H1 (cell line): ENCODE results near the gene CD34. TPM values are rescaled to one million over a fixed set of nuclear protein-coding genes. Genes with fewer than 3 reads are reported as not detected.

Experiments
- CTCF ChIA-PET: fragments of 300-600 bp; sonication (Branson Sonifier 250); formaldehyde crosslinking; loops from one replicate; lab custom pipeline; 2021; ENCODE audit not compliant: partially characterized antibody; lab: Charles Lee
- POLR2A ChIA-PET: fragments of 300-600 bp; sonication (Branson Sonifier 250); formaldehyde crosslinking; loops from one replicate; lab custom pipeline; 2021; ENCODE audit warnings: inconsistent platforms; ENCODE audit not compliant: partially characterized antibody; lab: Charles Lee
- DNase-seq, 2 experiments: peaks; one replicate each; pipeline versions ENCODE4 v3.0.0 to v3.0.0-alpha.2; 2010 to 2022; ENCODE audit warnings: low spot score in 2 of 2, low read depth in 1 of 2, mixed read lengths in 1 of 2
- FAIRE-seq: peaks from 2 replicates; lab custom pipeline; 2011; peaks lifted over from hg19 to GRCh38; lab: Jason Lieb, UNC
- H2AFZ ChIP-seq: 2 replicates; pipeline ENCODE4 v1.8.1; 2012; ENCODE audit warnings: low read length, inconsistent platforms
- H2AK5ac ChIP-seq: 2 replicates; pipeline ENCODE4 v1.6.1; 2013; ENCODE audit warnings: low read depth, low read length
- H2BK120ac ChIP-seq: replicated peaks from 2 replicates; pipeline ENCODE3; 2013; ENCODE audit warnings: low read depth, low read length, inconsistent platforms
- H2BK12ac ChIP-seq: 2 replicates; pipeline ENCODE4 v1.6.1; 2013; ENCODE audit warnings: low read depth, low read length
- H2BK15ac ChIP-seq: 2 replicates; pipeline ENCODE4 v1.6.1; 2013; ENCODE audit warnings: low read length
- H2BK20ac ChIP-seq: 2 replicates; pipeline ENCODE4 v1.6.1; 2013; ENCODE audit warnings: low read length
- H2BK5ac ChIP-seq: 2 replicates; pipeline ENCODE4 v1.6.1; 2013; ENCODE audit warnings: low read depth, low read length
- H3K14ac ChIP-seq: 2 replicates; pipeline ENCODE4 v1.6.1; 2013; ENCODE audit warnings: inconsistent platforms; ENCODE audit not compliant: insufficient read length
- H3K18ac ChIP-seq: 2 replicates; pipeline ENCODE4 v1.6.1; 2013; ENCODE audit warnings: low read length; ENCODE audit errors: extremely low read depth
- H3K23ac ChIP-seq: 2 replicates; pipeline ENCODE4 v1.6.1; 2013; ENCODE audit warnings: inconsistent platforms; ENCODE audit not compliant: insufficient read length
- H3K23me2 ChIP-seq: 2 replicates; pipeline ENCODE4 v1.6.1; 2013; ENCODE audit warnings: low read depth, low read length
- H3K27ac ChIP-seq: 2 replicates; pipeline ENCODE4 v1.6.1; 2011; ENCODE audit warnings: low read depth, low read length, inconsistent platforms
- H3K27me3 ChIP-seq, 4 experiments: replicated peaks in 1 of 4; 1 replicate in 1 of 4; 2 replicates in 3 of 4; pipeline versions ENCODE4 v1.6.1 to v1.8.1; 2011 to 2013; ENCODE audit warnings: low read length in 3 of 4, mild to moderate bottlenecking in 3 of 4, inconsistent platforms in 2 of 4, mixed read lengths in 2 of 4, moderate library complexity in 1 of 4; ENCODE audit not compliant: control insufficient read depth in 3 of 4, insufficient read depth in 3 of 4; ENCODE audit errors: extremely low read depth in 1 of 4
- H3K36me3 ChIP-seq, 4 experiments: 2 replicates each; pipeline versions ENCODE4 v1.6.1 to v1.8.1; 2011 to 2013; ENCODE audit warnings: mild to moderate bottlenecking in 4 of 4, low read length in 3 of 4, moderate library complexity in 2 of 4, control low read depth in 1 of 4, inconsistent platforms in 1 of 4; ENCODE audit not compliant: insufficient read depth in 4 of 4, control insufficient read depth in 2 of 4
- H3K4ac ChIP-seq: replicated peaks from 2 replicates; pipeline ENCODE3; 2013; ENCODE audit warnings: low read length, low read depth, mixed read lengths, inconsistent platforms; ENCODE audit not compliant: insufficient read length
- H3K4me1 ChIP-seq, 4 experiments: replicated peaks in 1 of 4; 1 replicate in 1 of 4; 2 replicates in 3 of 4; pipeline versions ENCODE4 v1.6.1 to v1.8.1; 2011 to 2013; ENCODE audit warnings: low read length in 3 of 4, inconsistent platforms in 2 of 4, mixed read lengths in 1 of 4; ENCODE audit not compliant: insufficient read depth in 4 of 4, control insufficient read depth in 3 of 4
- H3K4me2 ChIP-seq, 2 experiments: 2 replicates each; pipeline versions ENCODE4 v1.6.1 to v1.8.1; 2011 to 2013; ENCODE audit warnings: low read depth in 2 of 2, low read length in 2 of 2, control low read depth in 1 of 2, inconsistent platforms in 1 of 2, mild to moderate bottlenecking in 1 of 2; ENCODE audit not compliant: insufficient read depth in 1 of 2
- H3K4me3 ChIP-seq, 4 experiments: fragments of 200-600, 300-600 bp in 1 of 4; sonication (generic), shearing (Covaris generic), sonication (Bioruptor Twin) in 1 of 4; 2 replicates each; pipeline versions ENCODE4 v1.5.1 to v1.8.1; 2011 to 2016; ENCODE audit warnings: low read length in 4 of 4, low read depth in 3 of 4, control low read depth in 2 of 4, inconsistent platforms in 2 of 4, mild to moderate bottlenecking in 2 of 4, mixed read lengths in 1 of 4, moderate library complexity in 1 of 4; ENCODE audit not compliant: insufficient read depth in 2 of 4; ENCODE audit errors: extremely low read depth in 1 of 4
- H3K56ac ChIP-seq: replicated peaks from 2 replicates; pipeline ENCODE3; 2013; ENCODE audit warnings: low read depth, mild to moderate bottlenecking, mixed read lengths, low read length, inconsistent platforms; ENCODE audit not compliant: insufficient read length
- H3K79me1 ChIP-seq: 2 replicates; pipeline ENCODE4 v1.6.1; 2013; ENCODE audit warnings: low read depth, low read length, control low read depth
- H3K79me2 ChIP-seq, 2 experiments: 2 replicates each; pipeline versions ENCODE4 v1.6.1 to v1.8.1; 2012 to 2013; ENCODE audit warnings: low read length in 2 of 2, mild to moderate bottlenecking in 2 of 2, inconsistent platforms in 1 of 2; ENCODE audit not compliant: insufficient read depth in 2 of 2, control insufficient read depth in 1 of 2
- H3K9ac ChIP-seq, 4 experiments: replicated peaks in 1 of 4; 1 replicate in 1 of 4; 2 replicates in 3 of 4; pipeline versions ENCODE4 v1.6.1 to v1.8.1; 2011 to 2013; ENCODE audit warnings: low read depth in 3 of 4, low read length in 3 of 4, control low read depth in 2 of 4, mild to moderate bottlenecking in 2 of 4, moderate library complexity in 2 of 4, inconsistent platforms in 1 of 4; ENCODE audit errors: extremely low read depth in 1 of 4
- H3K9me3 ChIP-seq, 2 experiments: 2 replicates each; pipeline versions ENCODE4 v1.6.1 to v1.8.1; 2012 to 2013; ENCODE audit warnings: mild to moderate bottlenecking in 2 of 2, moderate library complexity in 2 of 2, control low read depth in 1 of 2, inconsistent platforms in 1 of 2, low read depth in 1 of 2, low read length in 1 of 2, mixed read lengths in 1 of 2; ENCODE audit not compliant: insufficient read depth in 2 of 2
- H4K20me1 ChIP-seq, 2 experiments: replicated peaks in 1 of 2; 2 replicates each; pipeline versions ENCODE3 to v1.8.1; 2011 to 2013; ENCODE audit warnings: inconsistent platforms in 2 of 2, low read length in 2 of 2, mild to moderate bottlenecking in 1 of 2; ENCODE audit not compliant: insufficient read depth in 2 of 2, control insufficient read depth in 1 of 2
- H4K5ac ChIP-seq: 2 replicates; pipeline ENCODE4 v1.6.1; 2013; ENCODE audit warnings: low read length, low read depth, mixed read lengths, inconsistent platforms; ENCODE audit not compliant: insufficient read length
- H4K8ac ChIP-seq: 2 replicates; pipeline ENCODE4 v1.8.0; 2013; ENCODE audit warnings: mild to moderate bottlenecking, moderate library complexity, low read length, inconsistent platforms; ENCODE audit not compliant: insufficient read depth; ENCODE audit errors: extremely low read depth
- H4K91ac ChIP-seq: replicated peaks from 2 replicates; pipeline ENCODE3; 2013; ENCODE audit warnings: low read length, mixed read lengths, inconsistent platforms; ENCODE audit not compliant: insufficient read length
- ASH2L ChIP-seq: fragments of 200-600, 300-600 bp; sonication (generic); IDR thresholded peaks from one replicate; pipeline ENCODE4 v1.7.1; 2017; ENCODE audit warnings: low read length
- CEBPB ChIP-seq: IDR thresholded peaks from 2 replicates; pipeline ENCODE4 v1.6.1; 2012; ENCODE audit warnings: low read depth, low read length
- EP300 ChIP-seq, 2 experiments: IDR thresholded peaks; 1 replicate in 1 of 2; 2 replicates in 1 of 2; pipeline ENCODE4 v1.6.1; 2011 to 2012; ENCODE audit warnings: low read depth in 2 of 2, low read length in 2 of 2, mild to moderate bottlenecking in 2 of 2, borderline replicate concordance in 1 of 2, inconsistent platforms in 1 of 2, moderate library complexity in 1 of 2
- FOSL1 ChIP-seq: IDR thresholded peaks from 2 replicates; pipeline ENCODE4 v1.6.1; 2011; ENCODE audit warnings: mild to moderate bottlenecking, low read depth, low read length, moderate library complexity; ENCODE audit not compliant: insufficient read depth
- KDM1A ChIP-seq: fragments of 200-600, 300-600 bp; sonication (generic); IDR thresholded peaks from 2 replicates; pipeline ENCODE4 v1.7.1; 2016; ENCODE audit warnings: mild to moderate bottlenecking, low read length, borderline replicate concordance
- POLR2A ChIP-seq, 2 experiments: IDR thresholded peaks; 1 replicate in 1 of 2; 2 replicates in 1 of 2; pipeline ENCODE4 v1.6.1; 2011; ENCODE audit warnings: low read depth in 2 of 2, low read length in 2 of 2, mild to moderate bottlenecking in 2 of 2; ENCODE audit errors: control extremely low read depth in 1 of 2
- RAD21 ChIP-seq, 2 experiments: IDR thresholded peaks in 1 of 2; conservative IDR thresholded peaks in 1 of 2; 2 replicates each; pipeline ENCODE4 v1.6.1; 2011; ENCODE audit warnings: low read depth in 2 of 2, low read length in 2 of 2, improper control_type of control experiment in 1 of 2, inconsistent platforms in 1 of 2, mild to moderate bottlenecking in 1 of 2, moderate library complexity in 1 of 2
- SUZ12 ChIP-seq: fragments of 200-600 bp; sonication (generic); IDR thresholded peaks from 2 replicates; pipeline ENCODE4 v1.6.1; 2012; ENCODE audit warnings: mild to moderate bottlenecking, inconsistent platforms, low read length, moderate library complexity, mixed read lengths
- WGBS, 2 experiments: shearing (Covaris generic) in 1 of 2; methylation state at CpG; one replicate each; pipeline versions ENCODE4 v1.1.6 to v1.1.7; 2013 to 2015; ENCODE audit warnings: low lambda C conversion rate in 2 of 2, mixed read lengths in 2 of 2, inconsistent platforms in 1 of 2, low coverage in 1 of 2, missing lambda C conversion rate in 1 of 2; ENCODE audit not compliant: insufficient replicate concordance in 2 of 2, insufficient coverage in 1 of 2, insufficient read length in 1 of 2; ENCODE audit errors: extremely low coverage in 1 of 2, missing lambda C conversion rate in 1 of 2; 5-methylcytosine and 5-hydroxymethylcytosine counted together
- long read RNA-seq, 2 experiments: library from RNA in 1 of 2; library from capped mRNA in 1 of 2; stranded (forward); transcript quantifications; one replicate each; pipeline ENCODE4 v2.0.0, GENCODE V29; 2021; ENCODE audit warnings: inconsistent platforms in 1 of 2
- polyA minus RNA-seq, 3 experiments: library from RNA; depleted of rRNA, polyadenylated mRNA; stranded (reverse); fragments of >200 nt; gene quantifications; 1 replicate in 2 of 3; 2 replicates in 1 of 3; pipeline ENCODE4 v1.2.3, GENCODE V29; 2011
- polyA plus RNA-seq, 7 experiments: library from polyadenylated mRNA; depleted of rRNA in 3 of 7; stranded (reverse) in 5 of 7; unstranded in 2 of 7; fragments of >200 nt in 5 of 7; fragments of 200-250 nt in 2 of 7; gene quantifications; 1 replicate in 5 of 7; 2 replicates in 1 of 7; 4 replicates in 1 of 7; pipeline versions ENCODE4 v1.2.1 to v1.2.3, GENCODE V29; 2011 to 2013; ENCODE audit warnings: missing spikeins in 2 of 7, mixed read lengths in 2 of 7
- total RNA-seq: library from RNA; stranded (reverse); fragmentation: NEBNext Ultra II Directional; extraction: Animal tissue kit (Norgen Biotek cat#: 25700); gene quantifications from 2 replicates; pipeline ENCODE4 v1.2.1, GENCODE V29; 2021

CD34 gene, protein sequence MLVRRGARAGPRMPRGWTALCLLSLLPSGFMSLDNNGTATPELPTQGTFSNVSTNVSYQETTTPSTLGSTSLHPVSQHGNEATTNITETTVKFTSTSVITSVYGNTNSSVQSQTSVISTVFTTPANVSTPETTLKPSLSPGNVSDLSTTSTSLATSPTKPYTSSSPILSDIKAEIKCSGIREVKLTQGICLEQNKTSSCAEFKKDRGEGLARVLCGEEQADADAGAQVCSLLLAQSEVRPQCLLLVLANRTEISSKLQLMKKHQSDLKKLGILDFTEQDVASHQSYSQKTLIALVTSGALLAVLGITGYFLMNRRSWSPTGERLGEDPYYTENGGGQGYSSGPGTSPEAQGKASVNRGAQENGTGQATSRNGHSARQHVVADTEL
- total RNA-seq, result 0.39 and 0.46 TPM in 2 replicates
- polyA plus RNA-seq (2011; rRNA removed), result 0.50 and 0.54 TPM in 2 replicates
- 0.47 TPM for polyA plus RNA-seq (2011; cell fraction: cytosol; rRNA removed)
- 0.46 TPM for polyA plus RNA-seq (2011; cell fraction: nucleus; rRNA removed)
- 0.24 to 0.45 TPM (median 0.36 TPM) in 4 replicates for polyA plus RNA-seq (2012, experiment 1 of 2)
- 0.35 TPM for polyA plus RNA-seq (2012, experiment 2 of 2)
- 0.30 TPM for polyA plus RNA-seq (2013, experiment 1 of 2)
- polyA plus RNA-seq (2013, experiment 2 of 2), result 0.26 TPM
- 0.44 and 0.61 TPM in 2 replicates for polyA minus RNA-seq (2011; rRNA and poly(A)+ RNA removed)
- polyA minus RNA-seq (2011; cell fraction: cytosol; rRNA and poly(A)+ RNA removed), result not detected
- 0.50 TPM for polyA minus RNA-seq (2011; cell fraction: nucleus; rRNA and poly(A)+ RNA removed)
- long read RNA-seq, experiment 1, result 0 reads
- long read RNA-seq, experiment 2, result 0 reads

DNA sequence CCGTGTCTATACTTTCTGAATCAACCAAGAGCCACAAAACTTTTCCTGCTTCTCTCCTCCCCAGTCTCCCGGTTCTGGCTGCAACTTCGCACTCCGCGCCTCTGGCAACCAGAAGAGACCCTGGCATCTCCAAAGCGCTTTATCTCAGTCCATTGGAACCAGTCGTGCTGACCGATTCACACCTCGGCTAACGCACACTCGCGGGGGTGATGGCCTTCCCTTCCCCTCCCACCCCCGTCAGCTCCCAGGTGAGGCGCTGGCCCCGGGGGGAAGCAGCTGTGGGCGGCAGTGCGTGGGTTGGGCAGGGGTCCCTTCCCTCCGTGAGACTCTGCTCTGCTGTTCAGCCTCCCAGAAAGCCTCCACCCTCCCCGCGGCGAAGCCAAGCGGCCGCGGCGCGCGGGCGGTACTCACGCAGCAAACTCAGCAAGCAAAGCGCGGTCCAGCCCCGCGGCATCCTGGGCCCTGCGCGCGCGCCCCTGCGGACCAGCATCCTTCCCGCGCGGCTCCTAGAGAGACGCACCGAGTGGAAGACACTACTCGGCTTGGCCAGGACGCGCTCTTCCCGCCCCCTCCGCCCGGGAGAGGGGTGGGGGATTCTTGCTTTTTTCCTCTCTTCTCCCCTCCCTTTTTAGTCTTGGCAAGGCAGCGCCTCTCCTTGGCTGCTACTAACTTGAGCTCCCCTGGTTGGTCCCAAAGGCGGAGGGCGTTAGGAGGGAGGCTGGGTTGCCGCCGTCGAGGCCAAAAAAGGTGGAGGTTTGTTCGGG, at the start of gene CD34:
Gene CD34 (minus strand): TSS at position 535 of the 764 bp plus-strand sequence. CDS start 45 bp downstream, at position 490.
- H3K79me1 ChIP-seq, result no peaks in the 10 kb centered on the region
- no peak within 1 kb of the TSS for H3K27ac ChIP-seq
- no peaks in the 10 kb centered on the region for H3K9me3 ChIP-seq
- H3K18ac ChIP-seq, result no peak within 1 kb of the TSS
- DNase-seq (peak in 1 of 2 experiments; percentile 72), FAIRE-seq (no peak)
- H3K4me3 ChIP-seq, result peak within 1 kb of the TSS; percentile 23 to 59 (median 26)
- peaks cover 11 to 42% (median 32%) of the 10 kb centered on the region in 4 experiments for H3K27me3 ChIP-seq
- no peaks in the 10 kb centered on the region for H4K20me1 ChIP-seq
- no peak within 1 kb of the TSS for H2BK5ac ChIP-seq
- H4K5ac ChIP-seq, result no peak within 1 kb of the TSS
- no peak within 1 kb of the TSS; the same call in 1 of the 2 replicates for H4K8ac ChIP-seq
- H2BK15ac ChIP-seq, result no peak within 1 kb of the TSS
- no peak within 1 kb of the TSS for H4K91ac ChIP-seq
- no peak within 1 kb of the TSS for H3K4ac ChIP-seq
- WGBS, 2 experiments, result 15% methylated on average over 45 of the region's 56 CpGs; no CpG with 5 or more reads in 1 of the 2 experiments
- H2BK20ac ChIP-seq, result no peak within 1 kb of the TSS
- peak within 1 kb of the TSS; percentile 48; the same call in 1 of the 2 replicates for H2AFZ ChIP-seq
- H3K36me3 ChIP-seq, result no peaks in the 10 kb centered on the region
- peaks cover 10% of the 10 kb centered on the region; the same call in 1 of the 2 replicates for H3K23me2 ChIP-seq
- H3K79me2 ChIP-seq, result no peaks in the 10 kb centered on the region
- no peak within 1 kb of the TSS for H3K14ac ChIP-seq
- H2AK5ac ChIP-seq, result no peak within 1 kb of the TSS
- no peak within 1 kb of the TSS for H2BK12ac ChIP-seq
- CTCF ChIA-PET, result interaction anchor here (0.8 to 3.6 kb wide), 8 partner anchors 8 to 87 kb away, joined by 3 to 25 read pairs (median 3); no protein-coding TSS in a partner anchor
- POLR2A ChIA-PET, result no interaction called here
- peak within 1 kb of the TSS; percentile 61 to 74 for H3K4me2 ChIP-seq
- H3K56ac ChIP-seq, result no peak within 1 kb of the TSS
- no peak within 1 kb of the TSS for H3K9ac ChIP-seq
- H2BK120ac ChIP-seq, result no peak within 1 kb of the TSS
- H3K23ac ChIP-seq, result no peak within 1 kb of the TSS
- H3K4me1 ChIP-seq, result peaks cover 0 to 2% (median 0%) of the 10 kb centered on the region in 4 experiments; a peak in 1 of 7 replicates
- TF ChIP-seq CEBPB, result no peak
- no peak for TF ChIP-seq POLR2A (IDR thresholded peaks at IDR 0.05; ENCODE audit: control extremely low read depth in 1 of 2, low read depth in 2 of 2, low read length in 2 of 2)
- TF ChIP-seq EP300 (IDR thresholded peaks at IDR 0.05; ENCODE audit: borderline replicate concordance in 1 of 2, low read depth in 2 of 2, low read length in 2 of 2), result no peak
- TF ChIP-seq SUZ12, result peak; percentile 78; the same call in 1 of the 2 replicates
- TF ChIP-seq ASH2L, result peak; percentile 41
- no peak for TF ChIP-seq FOSL1
- TF ChIP-seq KDM1A, result 0 out of 2 replicates have a peak, but pooled peaks have one; percentile 16
- no peak for TF ChIP-seq RAD21 (IDR thresholded peaks at IDR 0.05 in 1 of 2, conservative IDR thresholded peaks at IDR 0.05 in 1 of 2; ENCODE audit: low read depth in 2 of 2, low read length in 2 of 2)
